HCT116 (cell line): ENCODE data around the gene PLEKHA6. TPM values are rescaled to one million over a fixed set of nuclear protein-coding genes. Genes with fewer than 3 reads are reported as not detected.

Source experiments
- ATAC-seq: fragments of 200-7000 bp; cut with Tn5 transposase; 2 replicates; pipeline ENCODE4 v1.9.1; 2020; ENCODE audit warnings: mild to moderate bottlenecking, moderate library complexity
- BruUV-seq: library from RNA; stranded (reverse); fragments of 400-500 nt; replicated peaks from 2 replicates; lab custom pipeline; 2021; lab: Mats Ljungman, UMichigan
- CTCF ChIA-PET: fragments of 300-600 bp; sonication (Branson Sonifier 250); formaldehyde crosslinking; loops from one replicate; lab custom pipeline; 2021; ENCODE audit warnings: antibody characterized with exemption; lab: Charles Lee
- POLR2A ChIA-PET: fragments of 300-600, 350-600 bp; sonication (Branson Sonifier 250); formaldehyde crosslinking; loops from one replicate; lab custom pipeline; 2021; ENCODE audit warnings: antibody characterized with exemption; lab: Charles Lee
- RAD21 ChIA-PET, 2 experiments: fragments of 300-600 bp; sonication (Branson Sonifier 250); formaldehyde crosslinking; loops; one replicate each; lab custom pipeline; 2023; ENCODE audit warnings: low total read pairs in 2 of 2; ENCODE audit not compliant: uncharacterized antibody in 2 of 2, unreplicated experiment in 2 of 2, low non-redundant PET in 1 of 2; lab: Charles Lee
- DNase-seq: peaks from one replicate; pipeline ENCODE4 v3.0.0-alpha.2; 2010; ENCODE audit warnings: low read depth, low spot score
- H2AFZ ChIP-seq: fragments of 200-600 bp; shearing (Covaris generic), sonication (generic); 2 replicates; pipeline ENCODE4 v1.6.1; 2017; ENCODE audit warnings: low read depth, mixed run types, mixed read lengths, antibody characterized with exemption, low read length; ENCODE audit not compliant: poor library complexity, severe bottlenecking
- H3K27ac ChIP-seq: 2 replicates; pipeline ENCODE4 v1.5.1; 2012; ENCODE audit warnings: low read depth, low read length
- H3K27me3 ChIP-seq: fragments of 200-600 bp; sonication (generic); 2 replicates; pipeline ENCODE4 v1.6.1; 2016; ENCODE audit warnings: mixed run types, low read length, mixed read lengths; ENCODE audit not compliant: insufficient read depth
- H3K36me3 ChIP-seq, 2 experiments: fragments of 200-500 bp in 1 of 2; fragments of 200-600 bp in 1 of 2; sonication (Bioruptor generic) in 1 of 2; sonication (generic) in 1 of 2; 2 replicates each; pipeline versions ENCODE4 v1.5.1 to v1.6.1; 2014 to 2016; ENCODE audit warnings: low read length in 2 of 2, inconsistent platforms in 1 of 2, mixed read lengths in 1 of 2, mixed run types in 1 of 2; ENCODE audit not compliant: insufficient read depth in 2 of 2, control insufficient read depth in 1 of 2
- H3K4me1 ChIP-seq, 2 experiments: fragments of 200-600 bp in 1 of 2; sonication (generic) in 1 of 2; 2 replicates each; pipeline versions ENCODE4 v1.5.1 to v1.6.1; 2012 to 2017; ENCODE audit warnings: low read length in 2 of 2, inconsistent platforms in 1 of 2, mild to moderate bottlenecking in 1 of 2, mixed read lengths in 1 of 2, mixed run types in 1 of 2, moderate library complexity in 1 of 2; ENCODE audit not compliant: insufficient read depth in 2 of 2, control insufficient read depth in 1 of 2
- H3K4me2 ChIP-seq: fragments of 200-600 bp; sonication (generic); 2 replicates; pipeline ENCODE4 v1.6.1; 2017; ENCODE audit warnings: mixed run types, low read length, mixed read lengths
- H3K4me3 ChIP-seq, 2 experiments: fragments of 200-600 bp in 1 of 2; sonication (generic) in 1 of 2; replicated peaks in 1 of 2; 2 replicates each; pipeline ENCODE4 v1.5.1; 2011 to 2016; ENCODE audit warnings: low read length in 2 of 2, control low read depth in 1 of 2, low read depth in 1 of 2, mild to moderate bottlenecking in 1 of 2, mixed read lengths in 1 of 2, mixed run types in 1 of 2
- H3K79me2 ChIP-seq: fragments of 200-600 bp; sonication (generic); 2 replicates; pipeline ENCODE4 v1.6.1; 2017; ENCODE audit warnings: mild to moderate bottlenecking, mixed run types, low read length, moderate library complexity, mixed read lengths; ENCODE audit not compliant: insufficient read depth
- H3K9ac ChIP-seq: fragments of 200-600 bp; sonication (generic); 2 replicates; pipeline ENCODE4 v1.6.1; 2016; ENCODE audit warnings: low read length, mixed read lengths
- H3K9me2 ChIP-seq: fragments of 200-600 bp; sonication (generic), shearing (Covaris generic); 2 replicates; pipeline ENCODE4 v1.6.1; 2017; ENCODE audit warnings: mixed run types, mild to moderate bottlenecking, moderate library complexity; ENCODE audit not compliant: insufficient read depth
- H3K9me3 ChIP-seq, 2 experiments: fragments of 200-500 bp in 1 of 2; fragments of 200-600 bp in 1 of 2; sonication (Bioruptor generic) in 1 of 2; sonication (generic) in 1 of 2; 2 replicates each; pipeline ENCODE4 v1.6.1; 2014 to 2017; ENCODE audit warnings: low read length in 2 of 2, mixed read lengths in 2 of 2, inconsistent platforms in 1 of 2, low read depth in 1 of 2, mild to moderate bottlenecking in 1 of 2, mixed run types in 1 of 2, moderate library complexity in 1 of 2; ENCODE audit not compliant: control insufficient read depth in 1 of 2, insufficient read depth in 1 of 2
- H4K20me1 ChIP-seq: fragments of 200-600 bp; sonication (generic), shearing (Covaris generic); 2 replicates; pipeline ENCODE4 v1.6.1; 2017; ENCODE audit warnings: mixed run types, mild to moderate bottlenecking, moderate library complexity; ENCODE audit not compliant: insufficient read depth
- CBX3 ChIP-seq: IDR thresholded peaks from 2 replicates; pipeline ENCODE4 v1.6.1; 2012; ENCODE audit warnings: low read depth
- CEBPB ChIP-seq: IDR thresholded peaks from 2 replicates; pipeline ENCODE4 v1.6.1; 2012; ENCODE audit warnings: low read depth
- EGR1 ChIP-seq: IDR thresholded peaks from 2 replicates; pipeline ENCODE4 v1.6.1; 2012; ENCODE audit warnings: low read depth
- FOSL1 ChIP-seq: IDR thresholded peaks from 2 replicates; pipeline ENCODE4 v1.6.1; 2012; ENCODE audit warnings: low read depth
- JUND ChIP-seq: IDR thresholded peaks from 2 replicates; pipeline ENCODE4 v1.6.1; 2012
- POLR2AphosphoS5 ChIP-seq: IDR thresholded peaks from 2 replicates; pipeline ENCODE4 v1.6.1; 2011; ENCODE audit warnings: mild to moderate bottlenecking, low read depth, low read length, moderate library complexity
- ZNF274 ChIP-seq: fragments of 200-500 bp; sonication (Bioruptor generic); IDR thresholded peaks from 2 replicates; pipeline ENCODE4 v1.6.1; 2014; ENCODE audit warnings: mild to moderate bottlenecking, low read depth, low read length, inconsistent platforms
- intact Hi-C: fragments of 100-400 bp; cut with micrococcal nuclease; formaldehyde crosslinking; loops from 2 replicates; pipeline ENCODE4 v1.10.0; 2022
- total RNA-seq: library from RNA; stranded (reverse); gene quantifications from one replicate; pipeline ENCODE4 v1.2.1, GENCODE V29; 2021; ENCODE audit not compliant: unreplicated experiment
- TF ChIP-seq, protein P1 (sequence below): IDR thresholded peaks from 2 replicates; pipeline ENCODE4 v1.6.1; 2012; ENCODE audit warnings: low read depth
- TF ChIP-seq, protein P2 (sequence below): IDR thresholded peaks from 2 replicates; pipeline ENCODE4 v1.6.1; 2012

PLEKHA6 gene
- total RNA-seq, 1 experiment from 2014 or later = 13.1 TPM

DNA sequence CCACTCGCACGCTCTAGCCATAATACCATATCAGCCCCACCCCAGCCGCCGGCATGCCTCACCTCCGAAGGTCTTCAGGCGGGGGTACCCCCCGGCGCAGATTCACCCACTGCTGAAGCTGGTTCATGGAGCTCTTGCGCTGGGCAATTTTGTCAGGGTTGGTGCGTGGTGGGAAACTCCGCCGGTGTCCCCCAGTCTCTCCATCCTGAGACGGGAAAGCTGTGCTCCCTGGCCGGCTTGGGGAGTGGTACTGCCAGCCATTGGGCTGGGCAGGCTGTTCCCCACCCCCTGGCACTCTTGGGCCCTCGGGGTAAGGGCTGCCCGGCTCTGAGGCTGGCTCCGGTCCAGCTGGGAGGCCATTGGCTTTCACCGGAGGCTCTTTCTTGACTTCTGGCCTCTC lies 100.5 kb downstream of the PLEKHA6 start:
- H3K9me2 ChIP-seq = no peaks in the 10 kb centered on the region
- no peaks in the 10 kb centered on the region for H3K79me2 ChIP-seq
- intact Hi-C loops = loop anchor here (5.0 kb wide), 1 partner anchor 97 kb away; no protein-coding TSS in a partner anchor
- ATAC-seq = no peak
- RAD21 ChIA-PET = interaction anchor here (1.1 to 1.6 kb wide), 2 partner anchors 103 to 104 kb away, joined by 7 to 11 read pairs; no protein-coding TSS in a partner anchor
- H3K9ac ChIP-seq = no peak overlapping the region
- no peak overlapping the region for H3K4me2 ChIP-seq
- BruUV-seq = no TSS peak
- no peaks in the 10 kb centered on the region; a peak in 1 of 4 replicates for H3K36me3 ChIP-seq
- no peaks in the 10 kb centered on the region for H3K9me3 ChIP-seq
- H4K20me1 ChIP-seq = no peaks in the 10 kb centered on the region
- CTCF ChIA-PET = interaction anchor here (0.9 to 2.4 kb wide), 4 partner anchors 11 to 140 kb away, joined by 6 to 42 read pairs (median 12); partner anchors contain the start of gene PLEKHA6
- TF ChIP-seq ZNF274 (no peak), JUND (no peak), POLR2AphosphoS5 (no peak), FOSL1 (no peak), CEBPB (no peak), CBX3 (no peak), EGR1 (no peak)
- TF ChIP-seq, protein P1, sequence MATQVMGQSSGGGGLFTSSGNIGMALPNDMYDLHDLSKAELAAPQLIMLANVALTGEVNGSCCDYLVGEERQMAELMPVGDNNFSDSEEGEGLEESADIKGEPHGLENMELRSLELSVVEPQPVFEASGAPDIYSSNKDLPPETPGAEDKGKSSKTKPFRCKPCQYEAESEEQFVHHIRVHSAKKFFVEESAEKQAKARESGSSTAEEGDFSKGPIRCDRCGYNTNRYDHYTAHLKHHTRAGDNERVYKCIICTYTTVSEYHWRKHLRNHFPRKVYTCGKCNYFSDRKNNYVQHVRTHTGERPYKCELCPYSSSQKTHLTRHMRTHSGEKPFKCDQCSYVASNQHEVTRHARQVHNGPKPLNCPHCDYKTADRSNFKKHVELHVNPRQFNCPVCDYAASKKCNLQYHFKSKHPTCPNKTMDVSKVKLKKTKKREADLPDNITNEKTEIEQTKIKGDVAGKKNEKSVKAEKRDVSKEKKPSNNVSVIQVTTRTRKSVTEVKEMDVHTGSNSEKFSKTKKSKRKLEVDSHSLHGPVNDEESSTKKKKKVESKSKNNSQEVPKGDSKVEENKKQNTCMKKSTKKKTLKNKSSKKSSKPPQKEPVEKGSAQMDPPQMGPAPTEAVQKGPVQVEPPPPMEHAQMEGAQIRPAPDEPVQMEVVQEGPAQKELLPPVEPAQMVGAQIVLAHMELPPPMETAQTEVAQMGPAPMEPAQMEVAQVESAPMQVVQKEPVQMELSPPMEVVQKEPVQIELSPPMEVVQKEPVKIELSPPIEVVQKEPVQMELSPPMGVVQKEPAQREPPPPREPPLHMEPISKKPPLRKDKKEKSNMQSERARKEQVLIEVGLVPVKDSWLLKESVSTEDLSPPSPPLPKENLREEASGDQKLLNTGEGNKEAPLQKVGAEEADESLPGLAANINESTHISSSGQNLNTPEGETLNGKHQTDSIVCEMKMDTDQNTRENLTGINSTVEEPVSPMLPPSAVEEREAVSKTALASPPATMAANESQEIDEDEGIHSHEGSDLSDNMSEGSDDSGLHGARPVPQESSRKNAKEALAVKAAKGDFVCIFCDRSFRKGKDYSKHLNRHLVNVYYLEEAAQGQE = no peak
- TF ChIP-seq, protein P2, sequence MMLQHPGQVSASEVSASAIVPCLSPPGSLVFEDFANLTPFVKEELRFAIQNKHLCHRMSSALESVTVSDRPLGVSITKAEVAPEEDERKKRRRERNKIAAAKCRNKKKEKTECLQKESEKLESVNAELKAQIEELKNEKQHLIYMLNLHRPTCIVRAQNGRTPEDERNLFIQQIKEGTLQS = no peak
- H3K4me1 ChIP-seq = no peaks in the 10 kb centered on the region
- no peak for DNase-seq
- POLR2A ChIA-PET = no interaction called here
- no peak overlapping the region for H2AFZ ChIP-seq
- H3K27ac ChIP-seq = no peak overlapping the region
- H3K27me3 ChIP-seq = no peaks in the 10 kb centered on the region
- no peak overlapping the region for H3K4me3 ChIP-seq
